HG03045 (cell line): ENCODE measurements around the gene KIN.
A peak's percentile ranks its signal among the peaks of the same experiment; 100 is the strongest.
"Not testable (repeated sequence)": the region's sequence is repeated elsewhere in the genome, so short reads cannot be mapped to it uniquely, and the experiment has no call there.

ENCODE experiments used
- ATAC-seq: cut with Tn5 transposase; IDR thresholded peaks from one replicate; pipeline ENCODE4 v1.9.1; 2021; ENCODE audit warnings: mild to moderate bottlenecking, moderate library complexity; ENCODE audit not compliant: unreplicated experiment

KIN gene

GRCh38 chr10:7795605-7796004 lies 7.8 kb upstream of the KIN start:
- no peak for ATAC-seq

- no peak for ATAC-seq
Measured at GRCh38 chr10:7794251-7795026, 6.6 kb upstream of the KIN start.

- no peak for ATAC-seq
Measured at GRCh38 chr10:7792541-7792940, 4.7 kb upstream of the KIN start.

GRCh38 chr10:7789390-7789789 lies 1.6 kb upstream of the KIN start:
- ATAC-seq, result no peak

- ATAC-seq, result peak; percentile 6
Measured at GRCh38 chr10:7788639-7789286, 970 bp upstream of the KIN start.

GRCh38 chr10:7787150-7787856 lies 490 bp downstream of the KIN start:
- ATAC-seq, result peak; percentile 16

- ATAC-seq, result no peak
Measured at GRCh38 chr10:7786430-7786829, 1.4 kb downstream of the KIN start.

- not testable (repeated sequence) for ATAC-seq
Measured at GRCh38 chr10:7782194-7782593, 5.6 kb downstream of the KIN start.

- ATAC-seq, result no peak
Measured at GRCh38 chr10:7776777-7777176, 11.0 kb downstream of the KIN start.

- no peak for ATAC-seq
Measured at GRCh38 chr10:7773845-7774801, 13.7 kb downstream of the KIN start.

GRCh38 chr10:7768417-7768816 lies 19.4 kb downstream of the KIN start:
- ATAC-seq, result no peak

- no peak for ATAC-seq
Measured at GRCh38 chr10:7767209-7767608, 20.6 kb downstream of the KIN start.

- no peak for ATAC-seq
Measured at GRCh38 chr10:7766241-7766640, 21.6 kb downstream of the KIN start.

GRCh38 chr10:7763929-7764328 lies 23.9 kb downstream of the KIN start:
- no peak for ATAC-seq

GRCh38 chr10:7756360-7756992 lies 31.3 kb downstream of the KIN start:
- ATAC-seq, result no peak

- ATAC-seq, result no peak
Measured at GRCh38 chr10:7755103-7755502, 32.7 kb downstream of the KIN start.

- ATAC-seq, result no peak
Measured at GRCh38 chr10:7752251-7752650, 35.5 kb downstream of the KIN start.

- ATAC-seq, result no peak
Measured at GRCh38 chr10:7750222-7750621, 37.6 kb downstream of the KIN start.

- ATAC-seq, result not testable (repeated sequence)
Measured at GRCh38 chr10:7748637-7749036, 39.2 kb downstream of the KIN start.

GRCh38 chr10:7744307-7744706 lies 43.5 kb downstream of the KIN start:
- ATAC-seq, result no peak
